Neural progenitor cell (in vitro differentiated cells): ENCODE results near the gene UNK.

Experiments used
- EZH2 ChIP-seq: fragments of 200-600 bp; sonication (generic); IDR thresholded peaks from 2 replicates; pipeline ENCODE4 v1.6.1; 2017; ENCODE audit warnings: antibody characterized with exemption, mild to moderate bottlenecking, moderate library complexity
- TF ChIP-seq, protein P1 (sequence below): fragments of 200-600 bp; sonication (generic); IDR thresholded peaks from 2 replicates; pipeline ENCODE4 v1.5.1; 2017; ENCODE audit warnings: antibody characterized with exemption, mild to moderate bottlenecking

- TF ChIP-seq EZH2, result no peak
- TF ChIP-seq, protein P1, sequence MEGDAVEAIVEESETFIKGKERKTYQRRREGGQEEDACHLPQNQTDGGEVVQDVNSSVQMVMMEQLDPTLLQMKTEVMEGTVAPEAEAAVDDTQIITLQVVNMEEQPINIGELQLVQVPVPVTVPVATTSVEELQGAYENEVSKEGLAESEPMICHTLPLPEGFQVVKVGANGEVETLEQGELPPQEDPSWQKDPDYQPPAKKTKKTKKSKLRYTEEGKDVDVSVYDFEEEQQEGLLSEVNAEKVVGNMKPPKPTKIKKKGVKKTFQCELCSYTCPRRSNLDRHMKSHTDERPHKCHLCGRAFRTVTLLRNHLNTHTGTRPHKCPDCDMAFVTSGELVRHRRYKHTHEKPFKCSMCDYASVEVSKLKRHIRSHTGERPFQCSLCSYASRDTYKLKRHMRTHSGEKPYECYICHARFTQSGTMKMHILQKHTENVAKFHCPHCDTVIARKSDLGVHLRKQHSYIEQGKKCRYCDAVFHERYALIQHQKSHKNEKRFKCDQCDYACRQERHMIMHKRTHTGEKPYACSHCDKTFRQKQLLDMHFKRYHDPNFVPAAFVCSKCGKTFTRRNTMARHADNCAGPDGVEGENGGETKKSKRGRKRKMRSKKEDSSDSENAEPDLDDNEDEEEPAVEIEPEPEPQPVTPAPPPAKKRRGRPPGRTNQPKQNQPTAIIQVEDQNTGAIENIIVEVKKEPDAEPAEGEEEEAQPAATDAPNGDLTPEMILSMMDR, result no peak
Observed at GRCh38 chr17:75806822-75807500, 22.4 kb downstream of the UNK start.
